Medulla oblongata (tissue), 1 donor: ENCODE data around the gene TTLL7.
A peak's percentile ranks its signal among the peaks of the same experiment; 100 is the strongest.

Source experiments
- DNase-seq: peaks from one replicate; pipeline ENCODE4 v3.0.0-alpha.2; 2015; ENCODE audit errors: extremely low spot score

Gene TTLL7

DNA sequence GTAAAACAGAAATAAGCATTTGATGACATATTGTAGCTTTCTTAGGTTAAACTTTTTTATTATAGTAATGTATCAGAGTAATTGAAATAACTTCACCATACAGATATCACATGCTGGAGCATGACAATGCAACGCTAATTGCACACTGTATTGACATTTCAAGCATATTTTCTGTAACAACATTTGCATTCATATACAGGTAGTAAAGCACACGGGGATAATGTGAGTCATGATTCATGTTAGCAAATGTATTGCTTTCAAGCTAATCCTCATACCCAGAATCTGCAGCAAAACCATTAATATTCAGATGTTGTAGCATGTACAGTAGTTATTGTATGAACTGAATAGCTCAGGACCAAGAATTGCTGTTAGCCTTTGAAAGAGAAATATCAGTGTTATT, 133.9 kb downstream of the TTLL7 start:
- no peak for DNase-seq

DNA sequence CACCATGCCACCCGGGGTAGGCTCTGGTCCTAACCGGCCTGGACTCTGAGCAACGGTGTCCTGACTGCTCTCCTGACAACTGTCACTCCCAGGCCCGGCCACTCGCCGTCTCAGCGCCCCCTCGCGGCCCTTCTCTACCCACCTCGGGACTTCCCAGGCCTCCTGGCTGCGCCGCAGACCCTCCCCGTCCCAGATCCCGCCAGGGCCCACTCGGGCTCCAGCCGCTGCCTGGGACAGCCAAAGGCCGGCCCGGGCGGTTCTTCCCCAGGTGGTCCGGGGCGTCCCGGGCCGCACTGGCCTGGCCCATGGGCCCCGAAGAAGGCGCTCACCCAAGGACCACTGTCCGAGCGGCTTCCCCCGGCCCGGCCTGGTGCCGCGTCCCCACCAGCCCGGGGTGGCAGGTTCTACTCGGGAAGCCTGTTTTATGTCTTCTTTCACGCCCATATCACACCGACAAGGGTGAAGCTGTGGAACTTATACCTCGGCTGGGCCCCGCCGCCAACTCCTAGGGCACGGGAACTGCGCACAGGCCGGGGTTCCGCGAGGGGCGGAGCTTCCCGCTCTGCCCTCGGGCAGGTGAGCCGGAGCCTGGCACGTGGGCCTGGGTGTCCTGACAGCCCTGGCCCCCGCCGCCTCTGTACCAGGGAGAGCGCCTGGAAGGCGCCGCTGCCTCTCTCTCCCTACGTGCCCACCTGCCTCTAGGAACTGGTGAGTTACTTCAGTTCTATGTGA, 138.3 kb downstream of the TTLL7 start:
- peak; percentile 88 for DNase-seq

- DNase-seq, result no peak
Measured at GRCh38 chr1:83857716-83858115, 141.2 kb downstream of the TTLL7 start.

DNA sequence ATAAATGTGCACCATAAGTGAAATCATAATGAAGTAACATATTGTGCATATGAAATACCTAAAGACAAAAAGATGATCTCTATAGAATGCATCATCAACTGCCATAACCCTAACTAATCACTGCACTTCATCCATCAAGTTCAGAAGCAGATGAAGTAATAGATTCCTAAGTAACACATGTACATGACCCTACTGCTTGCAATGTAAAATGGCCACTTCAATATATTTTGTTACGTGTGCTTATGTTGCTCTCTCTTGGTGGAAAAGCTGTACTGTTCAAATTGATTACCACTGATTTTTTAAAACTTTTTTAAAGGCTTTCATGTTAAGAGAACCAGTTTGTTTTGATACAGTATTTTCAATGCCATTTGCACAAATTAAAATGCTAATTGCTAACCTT, 141.8 kb downstream of the TTLL7 start:
- DNase-seq, result peak; percentile 53

GRCh38 chr1:83856381-83856780, 142.6 kb downstream of the TTLL7 start:
- no peak for DNase-seq

DNA sequence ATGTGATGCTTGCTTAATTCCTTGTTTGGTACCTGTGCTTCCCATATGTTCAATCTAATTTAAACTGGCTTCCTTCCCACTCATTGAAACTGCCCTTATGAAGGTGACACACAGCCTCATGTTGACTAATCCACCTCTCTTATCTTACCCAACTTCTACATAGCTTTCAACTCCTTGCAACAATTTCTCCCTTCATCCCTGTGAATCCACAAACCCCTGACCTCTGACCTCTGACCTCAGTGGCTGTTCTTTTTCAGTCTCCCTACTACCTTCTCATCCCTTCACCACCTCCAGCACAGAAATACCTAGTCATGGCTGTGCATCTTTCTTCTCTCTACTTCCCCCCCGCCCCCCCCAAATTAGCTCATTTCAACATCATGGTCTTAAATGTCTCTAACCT, 144.5 kb downstream of the TTLL7 start:
- DNase-seq, result no peak

DNA sequence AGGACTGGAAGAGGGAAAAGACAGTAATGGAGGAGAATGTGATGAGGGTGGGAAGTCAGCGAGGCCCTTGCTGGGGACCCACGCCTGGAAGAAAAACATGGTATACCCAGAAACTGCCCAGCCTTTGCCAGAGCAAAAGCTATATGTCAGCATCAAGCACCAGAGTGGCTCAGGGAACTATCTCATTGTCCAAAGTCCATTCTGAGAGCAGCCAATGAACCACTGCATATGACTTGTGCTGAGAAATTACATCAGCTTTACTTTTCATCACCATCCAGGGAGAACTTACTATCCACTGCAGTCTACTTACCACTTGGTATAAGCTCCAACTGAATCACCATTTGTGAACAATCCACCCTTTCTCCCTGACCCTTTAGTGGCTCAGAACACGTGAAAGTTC, 148.1 kb downstream of the TTLL7 start:
- DNase-seq, result no peak

GRCh38 chr1:83849191-83850061, 149.5 kb downstream of the TTLL7 start:
- DNase-seq, result no peak

- DNase-seq, result no peak
Measured at GRCh38 chr1:83846138-83846537, 152.8 kb downstream of the TTLL7 start.

DNA sequence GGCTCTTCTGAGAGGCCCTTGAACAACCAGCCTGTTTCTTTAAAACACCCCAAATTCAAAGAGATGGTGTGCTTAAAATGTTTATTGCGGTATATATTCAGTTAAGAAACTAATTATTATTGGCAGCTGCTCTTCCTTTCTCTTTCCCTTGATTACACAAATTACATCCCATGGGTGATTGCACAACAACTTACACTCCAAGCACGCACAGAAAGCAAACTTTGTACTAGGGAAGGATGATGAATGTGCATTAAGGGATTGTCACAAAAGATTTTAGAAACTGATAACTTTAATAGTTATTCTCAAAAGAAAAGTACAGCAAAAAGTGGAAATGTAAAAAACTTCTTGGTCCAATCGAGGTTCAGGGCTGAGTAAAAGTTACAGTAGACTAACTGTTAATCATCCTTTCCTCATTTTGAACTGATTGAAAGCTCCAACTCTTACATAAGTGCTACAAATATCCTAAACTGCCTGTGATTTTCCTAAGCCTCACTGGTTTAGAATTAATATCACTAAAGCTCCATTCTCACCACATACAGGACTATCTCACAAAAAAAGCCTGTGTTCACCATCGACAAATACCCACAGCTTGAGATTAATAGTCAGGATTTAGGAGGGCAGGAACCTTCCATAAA, 153.4 kb downstream of the TTLL7 start:
- DNase-seq, result no peak

- DNase-seq, result no peak
Measured at GRCh38 chr1:83844546-83844945, 154.4 kb downstream of the TTLL7 start.

- no peak for DNase-seq
Measured at GRCh38 chr1:83839566-83840173, 159.3 kb downstream of the TTLL7 start.

GRCh38 chr1:83838573-83838972, 160.4 kb downstream of the TTLL7 start:
- no peak for DNase-seq

- DNase-seq, result no peak
Measured at GRCh38 chr1:83836543-83836942, 162.4 kb downstream of the TTLL7 start.

DNA sequence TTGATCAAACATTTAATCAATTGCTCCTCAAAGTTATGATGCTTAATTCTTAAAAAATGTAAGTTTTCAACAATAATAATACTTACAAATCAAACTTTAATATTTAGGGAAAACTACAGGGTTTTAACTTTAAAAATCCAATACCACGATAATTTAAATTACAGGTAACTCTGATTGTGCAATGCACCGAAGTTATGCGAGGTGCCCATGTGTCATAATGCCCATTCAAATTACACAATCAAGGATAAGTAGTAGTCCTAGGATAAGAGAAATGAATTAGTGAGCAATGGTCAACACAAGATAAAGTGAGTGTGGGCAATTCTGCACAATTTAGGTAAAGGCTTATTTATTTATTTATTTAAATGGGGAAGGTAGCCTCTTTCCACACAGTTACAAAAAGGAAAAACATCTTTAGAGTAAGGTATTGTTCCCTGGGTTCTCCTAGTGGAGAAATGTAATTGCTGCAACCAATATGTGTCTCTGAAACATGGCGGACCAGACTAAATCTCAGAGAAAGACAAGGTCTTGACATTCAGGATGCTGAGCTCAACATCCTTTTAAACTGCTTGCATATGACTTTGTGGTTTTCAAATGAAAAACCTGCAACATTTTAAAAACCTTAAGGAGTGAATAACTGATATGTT, 164.2 kb downstream of the TTLL7 start:
- DNase-seq, result no peak

- DNase-seq, result no peak
Measured at GRCh38 chr1:83832194-83832593, 166.7 kb downstream of the TTLL7 start.

DNA sequence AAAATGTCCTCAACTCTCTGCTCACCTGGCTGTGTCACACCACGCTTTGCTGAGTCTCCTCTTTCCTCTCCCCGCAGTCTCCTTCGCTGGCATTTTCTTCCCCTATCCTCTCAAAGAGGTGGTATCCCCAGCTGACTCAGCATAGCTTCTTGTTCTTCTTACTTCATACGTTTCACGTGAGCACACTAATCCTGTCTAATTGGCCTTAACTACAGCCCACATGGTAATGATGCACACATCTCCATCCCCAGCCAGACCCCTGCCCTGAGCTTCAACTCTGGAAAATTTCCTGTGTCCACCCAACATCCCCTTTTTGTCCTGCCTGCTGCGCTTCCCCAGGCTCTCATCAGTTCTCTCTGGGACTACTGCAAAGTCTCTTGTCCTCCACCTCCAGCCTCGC, 169.8 kb downstream of the TTLL7 start:
- DNase-seq, result no peak

GRCh38 chr1:83828456-83828855, 170.5 kb downstream of the TTLL7 start:
- no peak for DNase-seq

- no peak for DNase-seq
Measured at GRCh38 chr1:83827741-83828140, 171.2 kb downstream of the TTLL7 start.

GRCh38 chr1:83822208-83822607, 176.7 kb downstream of the TTLL7 start:
- DNase-seq, result no peak

DNA sequence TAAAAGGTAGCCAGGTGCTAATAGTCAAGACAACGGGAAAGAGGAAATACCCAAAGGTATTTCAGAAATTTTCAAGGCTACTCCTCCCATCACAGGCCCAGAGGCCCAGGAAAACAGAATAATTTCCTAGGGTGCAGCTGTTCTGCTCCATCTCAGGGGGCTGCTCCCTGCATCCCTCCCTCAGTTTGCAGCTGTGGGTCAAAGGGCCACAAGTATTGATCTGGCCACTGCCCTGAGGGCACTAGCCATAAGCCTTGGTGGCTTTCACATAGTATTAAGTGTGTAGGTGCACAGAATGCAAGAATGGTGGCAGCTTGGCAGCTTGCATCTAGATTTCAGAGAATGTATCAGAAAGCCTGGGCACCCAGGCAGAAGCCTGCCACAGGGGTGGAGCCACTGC, 179.5 kb downstream of the TTLL7 start:
- DNase-seq, result no peak

- DNase-seq, result no peak
Measured at GRCh38 chr1:83818916-83819315, 180.0 kb downstream of the TTLL7 start.
